ENCODE results near the gene FRAT1.

DNA sequence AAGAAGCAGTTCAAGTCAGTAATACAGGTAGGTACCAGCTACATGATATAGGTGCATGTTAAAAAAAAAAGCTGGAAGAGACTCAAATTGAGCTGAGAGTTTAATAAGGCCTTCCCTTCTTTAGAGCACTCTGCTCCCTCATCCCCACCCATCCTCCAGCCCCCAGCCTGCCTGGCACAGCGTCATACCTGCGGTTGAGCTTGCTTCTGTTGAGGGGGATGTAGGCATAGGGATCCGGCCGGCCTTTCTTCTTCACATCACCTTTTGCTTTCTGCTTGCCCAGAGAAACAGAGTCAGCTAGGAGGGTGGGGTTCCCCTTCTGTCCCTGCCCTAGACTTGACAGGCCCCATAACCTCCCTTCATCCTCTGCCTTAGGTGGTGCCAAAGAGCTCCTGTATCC is 39.3 kb downstream of the FRAT1 start:
- TF ChIP-seq, protein P1, sequence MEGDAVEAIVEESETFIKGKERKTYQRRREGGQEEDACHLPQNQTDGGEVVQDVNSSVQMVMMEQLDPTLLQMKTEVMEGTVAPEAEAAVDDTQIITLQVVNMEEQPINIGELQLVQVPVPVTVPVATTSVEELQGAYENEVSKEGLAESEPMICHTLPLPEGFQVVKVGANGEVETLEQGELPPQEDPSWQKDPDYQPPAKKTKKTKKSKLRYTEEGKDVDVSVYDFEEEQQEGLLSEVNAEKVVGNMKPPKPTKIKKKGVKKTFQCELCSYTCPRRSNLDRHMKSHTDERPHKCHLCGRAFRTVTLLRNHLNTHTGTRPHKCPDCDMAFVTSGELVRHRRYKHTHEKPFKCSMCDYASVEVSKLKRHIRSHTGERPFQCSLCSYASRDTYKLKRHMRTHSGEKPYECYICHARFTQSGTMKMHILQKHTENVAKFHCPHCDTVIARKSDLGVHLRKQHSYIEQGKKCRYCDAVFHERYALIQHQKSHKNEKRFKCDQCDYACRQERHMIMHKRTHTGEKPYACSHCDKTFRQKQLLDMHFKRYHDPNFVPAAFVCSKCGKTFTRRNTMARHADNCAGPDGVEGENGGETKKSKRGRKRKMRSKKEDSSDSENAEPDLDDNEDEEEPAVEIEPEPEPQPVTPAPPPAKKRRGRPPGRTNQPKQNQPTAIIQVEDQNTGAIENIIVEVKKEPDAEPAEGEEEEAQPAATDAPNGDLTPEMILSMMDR (IDR thresholded peaks at IDR 0.05) = no peak
- no peak for TF ChIP-seq POLR2A (IDR thresholded peaks at IDR 0.05)

All from esophagus squamous epithelium (tissue), 4 donors.